HG03575 (cell line): ENCODE results near the gene LRRC56.

Experiments
- ATAC-seq: cut with Tn5 transposase; IDR thresholded peaks from one replicate; pipeline ENCODE4 v1.9.1; 2021; ENCODE audit not compliant: unreplicated experiment, insufficient number of reproducible peaks, low FRiP score; ENCODE audit errors: extremely low read depth

Gene LRRC56, protein sequence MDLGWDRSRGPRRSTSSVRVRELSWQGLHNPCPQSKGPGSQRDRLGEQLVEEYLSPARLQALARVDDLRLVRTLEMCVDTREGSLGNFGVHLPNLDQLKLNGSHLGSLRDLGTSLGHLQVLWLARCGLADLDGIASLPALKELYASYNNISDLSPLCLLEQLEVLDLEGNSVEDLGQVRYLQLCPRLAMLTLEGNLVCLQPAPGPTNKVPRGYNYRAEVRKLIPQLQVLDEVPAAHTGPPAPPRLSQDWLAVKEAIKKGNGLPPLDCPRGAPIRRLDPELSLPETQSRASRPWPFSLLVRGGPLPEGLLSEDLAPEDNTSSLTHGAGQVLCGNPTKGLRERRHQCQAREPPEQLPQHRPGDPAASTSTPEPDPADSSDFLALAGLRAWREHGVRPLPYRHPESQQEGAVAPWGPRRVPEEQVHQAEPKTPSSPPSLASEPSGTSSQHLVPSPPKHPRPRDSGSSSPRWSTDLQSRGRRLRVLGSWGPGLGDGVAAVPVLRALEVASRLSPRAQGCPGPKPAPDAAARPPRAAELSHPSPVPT

DNA sequence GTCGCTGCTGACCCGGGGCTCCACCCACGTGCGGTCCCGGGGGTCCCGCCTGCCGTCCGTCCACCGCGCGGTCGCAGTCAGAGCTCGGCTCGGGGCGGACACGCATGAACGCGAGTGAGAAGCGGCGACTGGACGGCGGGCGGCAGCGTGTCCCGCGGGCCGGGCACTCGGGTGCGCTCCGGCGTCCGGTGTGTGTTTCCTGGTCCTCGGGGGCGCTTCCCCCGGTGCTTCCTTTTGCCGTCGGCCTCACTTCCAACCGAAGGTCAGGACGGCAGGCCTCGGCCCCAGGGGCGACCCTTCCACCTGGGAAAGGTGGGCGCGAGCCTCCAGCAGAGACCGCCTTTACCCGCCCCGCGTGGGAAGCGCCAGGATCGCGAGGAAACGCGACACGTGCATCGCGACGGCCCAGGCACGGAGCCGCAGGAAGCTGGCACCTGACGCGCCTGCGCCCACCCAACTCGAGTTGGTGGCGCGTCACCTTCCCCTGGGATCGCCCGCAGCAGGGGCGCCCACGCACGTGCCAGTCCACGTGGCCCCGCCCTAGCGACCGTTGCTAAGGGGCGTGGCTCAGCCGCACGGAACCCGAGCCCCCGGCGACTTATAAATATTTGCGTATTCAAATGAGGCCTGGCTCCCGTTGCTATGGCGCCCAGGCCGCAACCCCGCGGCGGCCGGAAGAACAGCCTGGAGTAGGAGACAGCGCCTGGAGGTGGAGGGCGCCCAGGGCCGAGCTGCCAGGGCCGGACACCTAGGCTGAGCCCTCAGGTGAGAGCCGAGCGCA lies at the start of gene LRRC56:
TSS of gene LRRC56 (plus strand) at position 687 of the 781 bp plus-strand sequence. CDS start 3,158 bp downstream, outside the sequence.
- ATAC-seq, result peak; percentile 41

DNA sequence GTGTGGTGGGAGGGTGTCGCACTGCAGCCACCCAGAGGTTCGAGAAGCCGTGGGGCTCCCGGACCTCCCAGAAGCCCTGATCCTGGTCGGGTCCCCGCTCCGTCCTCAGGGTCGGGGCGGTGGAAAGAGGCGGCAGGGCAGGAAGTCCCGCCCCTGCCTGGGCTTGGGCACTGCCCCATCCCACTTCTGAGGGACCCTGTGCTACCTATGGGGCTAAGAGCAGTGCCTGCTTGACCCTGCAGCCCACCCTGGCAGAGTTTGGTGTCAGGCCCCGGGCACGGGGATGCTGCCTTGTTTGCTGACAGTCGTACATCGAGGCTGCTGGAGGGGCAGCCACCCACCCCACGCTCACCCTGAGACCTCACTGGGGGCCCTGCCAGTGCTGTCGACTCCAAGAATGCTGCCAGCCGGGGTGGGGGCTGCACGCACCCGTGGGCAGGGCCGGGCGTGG lies 49.7 kb upstream of the LRRC56 start:
- ATAC-seq, result no peak

- no peak for ATAC-seq
Observed at GRCh38 chr11:488062-488461, 49.3 kb upstream of the LRRC56 start.

GRCh38 chr11:488579-488978 lies 48.7 kb upstream of the LRRC56 start:
- no peak for ATAC-seq

- no peak for ATAC-seq
Observed at GRCh38 chr11:488992-489391, 48.3 kb upstream of the LRRC56 start.

GRCh38 chr11:489610-490185 lies 47.6 kb upstream of the LRRC56 start:
- ATAC-seq, result no peak

DNA sequence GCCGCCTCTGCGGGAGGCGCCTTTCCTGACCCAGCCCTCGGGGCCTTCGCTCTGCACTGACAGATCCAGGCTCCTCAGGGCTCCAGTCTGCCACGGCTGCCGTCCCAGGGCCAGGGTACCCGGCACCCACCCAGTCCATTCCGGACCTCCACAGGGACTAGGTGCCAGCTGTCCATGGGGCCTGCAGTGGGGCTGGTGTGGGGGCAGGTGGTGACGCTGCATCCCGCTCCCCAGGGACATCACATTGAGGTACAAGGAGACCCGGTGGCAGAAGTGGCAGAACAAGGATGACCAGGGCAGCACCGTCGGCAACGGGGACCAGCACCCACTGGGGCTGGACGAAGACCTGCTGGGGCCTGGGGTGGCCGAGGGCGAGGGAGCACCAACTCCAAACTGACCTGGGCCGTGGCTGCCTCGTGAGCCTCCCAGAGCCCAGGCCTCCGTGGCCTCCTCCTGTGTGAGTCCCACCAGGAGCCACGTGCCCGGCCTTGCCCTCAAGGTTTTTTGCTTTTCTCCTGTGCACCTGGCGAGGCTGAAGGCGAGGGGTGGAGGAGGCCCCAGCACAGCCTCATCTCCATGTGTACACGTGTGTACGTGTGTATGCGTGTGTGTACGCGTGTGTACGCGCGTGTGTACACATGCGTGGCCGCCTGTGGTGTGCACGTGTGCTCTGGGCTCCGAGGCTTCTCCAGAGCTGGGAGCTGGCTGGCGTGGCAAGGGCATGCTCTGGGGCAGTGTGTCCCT lies 47.0 kb upstream of the LRRC56 start:
- ATAC-seq, result no peak

- ATAC-seq, result no peak
Observed at GRCh38 chr11:490930-491260, 46.4 kb upstream of the LRRC56 start.

- ATAC-seq, result no peak
Observed at GRCh38 chr11:491358-491757, 46.0 kb upstream of the LRRC56 start.

- no peak for ATAC-seq
Observed at GRCh38 chr11:492427-493226, 44.7 kb upstream of the LRRC56 start.

- no peak for ATAC-seq
Observed at GRCh38 chr11:494761-495536, 42.4 kb upstream of the LRRC56 start.

DNA sequence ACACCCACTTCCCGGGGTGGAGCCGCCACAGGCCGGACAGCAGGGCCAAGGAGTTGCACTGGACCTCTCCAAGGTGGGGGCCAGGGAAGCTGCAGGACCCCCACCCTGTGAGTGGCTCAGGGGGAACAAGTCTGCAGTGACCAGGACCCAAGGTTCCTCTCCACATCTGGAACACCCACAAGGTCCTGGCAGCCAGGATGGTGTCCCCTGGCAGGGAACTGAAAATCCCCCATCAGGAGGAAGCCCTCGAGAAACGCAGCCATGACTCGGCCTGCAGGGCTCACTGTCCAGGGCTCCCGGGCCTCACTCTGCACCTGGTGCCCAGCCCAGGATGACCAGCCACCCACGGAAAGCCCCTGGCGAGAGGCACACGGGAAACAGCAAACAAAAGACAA lies 41.8 kb upstream of the LRRC56 start:
- ATAC-seq, result no peak

DNA sequence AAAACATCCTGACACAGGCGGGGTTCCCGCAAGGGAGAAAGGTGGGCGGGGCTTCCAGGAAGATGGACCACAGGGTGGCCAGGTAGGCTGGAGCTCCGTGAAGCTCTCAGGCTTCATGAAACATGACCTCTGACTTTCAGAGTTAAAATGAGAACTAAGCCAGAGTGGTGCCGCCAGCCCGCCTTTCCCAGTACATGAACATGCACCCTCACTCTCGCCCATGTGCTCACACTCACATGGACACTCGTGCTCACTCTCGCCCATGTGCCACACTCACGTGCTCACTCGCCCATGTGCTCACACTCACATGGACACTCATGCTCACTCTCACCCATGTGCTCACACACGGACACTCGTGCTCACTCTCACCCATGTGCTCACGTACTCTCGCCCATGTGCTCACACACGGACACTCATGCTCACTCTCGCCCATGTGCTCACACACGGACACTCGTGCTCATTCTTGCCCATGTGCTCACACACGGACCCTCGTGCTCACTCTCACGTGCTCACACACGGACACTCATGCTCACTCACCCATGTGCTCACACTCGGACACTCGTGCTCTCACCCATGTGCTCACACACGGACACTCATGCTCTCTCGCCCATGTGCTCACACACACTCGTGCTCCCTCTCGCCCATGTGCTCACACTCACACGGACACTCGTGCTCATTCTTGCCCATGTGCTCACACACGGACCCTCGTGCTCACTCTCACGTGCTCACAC lies 40.3 kb upstream of the LRRC56 start:
- no peak for ATAC-seq

DNA sequence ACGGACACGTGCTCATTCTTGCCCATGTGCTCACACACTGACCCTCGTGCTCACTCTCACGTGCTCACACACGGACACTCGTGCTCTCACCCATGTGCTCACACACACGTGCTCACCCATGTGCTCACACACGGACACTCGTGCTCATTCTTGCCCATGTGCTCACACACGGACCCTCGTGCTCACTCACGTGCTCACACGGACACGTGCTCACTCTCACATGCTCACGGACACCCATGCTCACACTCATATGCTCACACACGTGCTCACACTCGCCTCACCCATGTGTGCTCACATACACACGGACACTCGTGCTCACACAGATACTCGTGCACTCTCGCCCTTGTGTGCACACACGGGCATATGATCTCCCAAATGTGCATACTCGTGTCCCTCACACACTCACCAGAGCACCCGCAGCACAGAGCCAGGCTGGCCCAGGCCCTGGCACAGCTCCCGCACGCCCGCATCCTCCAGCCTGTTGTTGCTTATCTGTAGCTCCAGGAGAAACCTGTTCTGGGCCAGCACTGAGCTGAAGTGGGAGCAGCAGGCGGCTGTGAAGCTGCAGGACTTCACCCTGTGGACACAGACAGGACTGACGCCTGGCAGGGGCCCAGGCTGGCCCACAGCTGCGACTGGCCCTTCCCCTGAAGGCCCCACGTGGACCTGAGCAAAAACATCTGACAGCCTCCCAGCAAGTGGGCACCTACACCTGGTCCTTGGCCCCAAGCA lies 39.6 kb upstream of the LRRC56 start:
- no peak for ATAC-seq

- no peak for ATAC-seq
Observed at GRCh38 chr11:498297-499181, 38.8 kb upstream of the LRRC56 start.
